ENCODE measurements around the gene RPS6KA2.

Gene RPS6KA2

DNA sequence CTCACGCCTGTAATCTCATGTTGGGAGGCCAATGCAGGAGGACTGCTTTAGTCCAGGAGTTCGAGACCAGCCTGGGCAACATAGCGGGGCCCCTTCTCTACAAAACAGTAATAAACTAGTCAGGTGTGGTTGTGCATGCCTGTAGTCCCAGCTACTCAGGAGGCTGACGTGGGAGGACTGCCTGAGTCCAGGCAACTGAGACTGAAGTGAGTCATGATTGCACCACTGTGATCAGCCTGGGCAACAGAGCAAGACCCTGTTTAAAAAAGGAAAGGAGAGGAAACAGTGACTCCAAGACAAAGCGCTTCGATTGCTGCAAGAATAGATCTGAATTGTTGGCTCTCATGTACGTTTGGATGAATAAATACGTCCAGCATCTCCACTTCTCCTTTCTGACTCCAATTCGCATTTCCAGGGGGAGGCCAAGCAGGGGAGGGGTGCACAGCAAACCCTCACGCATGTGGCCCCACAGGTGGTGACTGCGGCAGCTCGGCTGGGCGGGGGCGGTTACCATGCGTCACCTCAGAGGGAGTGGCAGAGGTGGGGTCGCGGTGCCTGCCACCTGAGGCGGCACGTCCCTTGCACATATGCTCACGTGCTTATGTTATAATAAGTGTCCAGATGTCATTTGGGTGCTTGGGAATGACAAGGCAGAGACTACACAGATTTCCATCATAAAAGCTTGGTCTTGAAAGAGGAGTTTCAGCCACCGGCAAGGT, 149.2 kb downstream of the RPS6KA2 start:
- no peak for DNase-seq

DNA sequence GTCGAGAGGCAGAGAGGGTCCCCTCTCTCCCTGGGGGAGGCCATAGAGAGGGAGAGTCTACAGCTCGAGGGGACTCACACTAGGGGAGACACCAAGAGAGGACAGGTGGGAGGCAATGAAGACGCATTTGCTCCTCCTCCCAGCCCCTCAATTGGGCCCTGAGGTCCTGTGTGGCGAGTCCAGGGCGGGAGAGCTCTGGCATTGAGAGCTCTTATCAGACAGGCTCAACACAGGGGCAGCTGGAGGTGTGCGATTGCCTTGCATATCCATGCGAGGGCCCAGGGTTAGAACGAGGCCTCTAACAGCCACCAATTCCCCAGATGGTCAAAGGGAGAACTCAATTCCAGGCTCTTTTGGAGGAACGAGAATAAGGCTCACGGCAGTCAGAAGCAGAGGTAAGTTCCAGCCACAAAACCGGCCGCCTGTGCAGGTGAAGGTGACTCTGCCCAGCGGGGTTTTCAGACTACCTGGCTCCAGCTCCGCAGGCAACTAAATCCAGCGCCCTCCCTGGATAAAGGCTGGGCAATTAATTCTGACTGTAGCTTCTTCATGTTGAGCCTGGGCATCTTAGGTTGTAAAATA, 150.3 kb downstream of the RPS6KA2 start:
- no peak for DNase-seq

DNA sequence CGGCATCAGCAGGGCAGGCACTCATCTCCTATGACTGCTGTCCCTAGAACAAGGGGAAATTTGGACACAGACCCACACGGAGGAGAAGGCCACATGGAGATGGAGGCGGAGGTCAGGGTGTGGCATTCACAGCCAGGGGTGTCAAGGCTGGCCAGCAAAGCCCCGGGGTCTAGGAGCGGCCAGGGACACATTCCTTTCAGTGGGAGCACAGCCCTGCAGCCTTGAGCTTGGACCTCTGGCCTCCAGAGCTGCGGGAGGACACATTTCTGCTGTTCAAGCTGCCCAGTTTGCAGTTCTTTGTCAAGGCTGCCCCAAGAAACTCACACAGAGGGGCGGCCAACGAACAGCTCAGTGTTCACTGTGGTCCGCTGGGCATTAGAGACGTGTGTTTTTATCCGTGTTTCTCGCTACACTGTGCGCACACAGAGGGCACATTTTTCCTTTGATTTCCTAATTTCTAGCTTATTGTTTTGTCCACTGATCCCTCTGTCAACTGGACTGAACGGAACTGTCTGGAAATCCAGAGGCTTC, 150.9 kb downstream of the RPS6KA2 start:
- DNase-seq: no peak

DNA sequence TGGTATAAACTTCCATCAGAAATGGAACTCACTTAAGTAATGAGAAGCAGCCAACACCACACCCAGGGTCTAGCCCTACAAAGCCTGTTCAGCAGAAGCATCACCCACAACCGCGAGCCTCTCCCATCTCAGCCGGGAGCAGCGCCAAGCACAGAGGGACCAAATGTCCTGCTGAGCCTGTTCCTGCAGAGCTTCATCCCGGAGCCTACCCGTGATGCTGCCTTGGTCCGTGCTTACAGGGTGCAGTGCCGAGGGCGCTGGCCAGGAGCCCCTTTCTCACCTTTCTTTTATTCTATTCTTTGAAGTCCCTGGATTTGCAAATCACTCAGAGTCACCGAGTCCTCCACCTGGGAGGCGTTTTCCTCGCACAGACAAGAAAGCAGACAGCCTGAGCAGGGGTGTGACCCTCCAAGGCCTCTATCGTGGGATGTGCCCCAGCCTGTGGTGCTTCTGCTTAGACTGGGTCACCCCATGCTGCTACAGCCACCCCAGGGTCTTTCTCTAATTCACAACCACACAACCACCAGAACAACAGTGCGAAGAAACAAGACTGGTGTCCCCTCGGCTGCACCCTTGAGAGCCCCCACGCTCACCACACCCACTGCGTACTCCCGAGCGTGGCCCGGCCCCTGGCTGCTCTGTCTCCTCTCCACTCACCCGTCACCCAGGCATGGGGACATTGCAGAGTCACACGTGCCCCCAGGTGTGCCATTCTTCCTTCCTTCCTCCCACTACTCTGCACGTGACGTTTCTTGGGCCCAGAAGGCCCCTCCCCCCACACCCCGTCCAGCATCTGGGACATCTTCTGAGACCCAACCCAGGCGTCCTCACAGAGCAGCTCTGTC, 152.1 kb downstream of the RPS6KA2 start:
- DNase-seq: no peak

DNA sequence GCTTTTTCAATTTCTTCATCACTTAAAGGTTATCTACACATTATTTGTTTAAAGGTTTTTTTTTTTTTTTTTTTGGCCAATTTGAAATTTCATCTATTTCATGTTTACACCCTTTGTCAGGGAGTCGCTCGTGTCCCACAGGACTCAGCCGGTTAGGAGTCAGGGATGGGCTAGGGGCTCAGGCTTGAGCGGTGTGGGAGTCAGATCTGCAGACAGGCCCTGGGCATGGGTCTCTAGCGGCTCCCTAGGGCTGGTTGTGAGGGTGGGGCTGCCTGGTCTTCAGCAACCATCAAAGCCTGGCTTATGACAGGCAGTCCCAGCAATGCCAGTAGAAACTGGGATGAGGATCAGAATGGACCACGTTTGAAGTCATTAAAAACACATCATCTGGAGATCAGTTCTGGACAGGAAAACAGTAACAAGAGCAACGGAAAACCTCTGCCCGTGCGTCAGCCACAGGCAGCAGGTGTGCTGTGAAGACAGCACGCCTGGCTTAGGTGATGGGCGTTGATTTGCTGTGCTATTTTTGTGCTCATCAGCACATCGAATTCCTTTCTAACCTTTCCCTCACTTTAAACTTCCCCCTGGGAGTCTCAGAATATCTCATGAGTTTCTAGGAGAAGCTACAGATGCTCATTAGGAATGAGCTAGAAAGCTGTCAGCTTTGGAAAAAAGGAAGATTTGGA, 153.0 kb downstream of the RPS6KA2 start:
- DNase-seq: no peak

DNA sequence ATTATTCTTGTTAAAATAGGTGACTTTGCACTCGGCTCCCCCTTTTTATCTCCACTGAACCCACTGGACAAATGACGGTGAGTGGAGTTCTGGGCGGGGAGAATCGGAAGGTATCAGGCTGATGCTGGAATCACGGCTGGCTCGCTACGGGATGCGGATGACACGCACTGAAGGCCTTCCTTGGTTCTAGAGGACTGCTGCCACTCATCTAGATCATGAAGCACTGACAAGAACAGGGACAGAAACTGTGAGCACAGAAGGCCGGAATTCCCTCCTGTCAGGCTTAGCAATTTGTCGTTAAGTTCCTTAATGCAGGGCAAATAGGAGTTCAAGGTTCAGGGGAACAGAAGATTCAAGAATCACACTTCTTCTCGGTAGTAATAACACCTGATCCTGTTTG, 154.4 kb downstream of the RPS6KA2 start:
- DNase-seq: no peak

DNA sequence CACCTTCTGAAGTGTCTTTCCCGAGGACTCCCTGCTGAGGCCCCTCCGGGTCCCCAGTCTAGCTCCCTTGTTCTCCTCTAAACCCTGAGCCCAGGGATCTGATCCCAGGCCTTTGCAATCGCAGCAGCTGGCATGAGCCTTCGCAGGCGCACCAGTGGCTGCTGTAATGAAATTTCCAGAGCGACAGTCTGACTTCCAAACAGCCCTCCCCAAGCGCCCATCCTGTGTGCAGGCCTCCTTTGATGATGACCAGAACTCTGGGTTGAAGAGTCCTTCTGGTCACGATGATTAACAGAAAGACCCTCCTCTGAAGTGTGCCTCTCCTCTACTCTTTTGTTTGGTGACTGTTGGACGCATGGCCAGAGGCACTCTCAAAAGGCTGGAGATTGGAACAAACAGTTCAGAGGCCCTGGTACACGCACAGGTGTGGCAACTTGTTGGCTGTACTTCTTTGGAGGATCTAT, 155.2 kb downstream of the RPS6KA2 start:
- DNase-seq: no peak

DNA sequence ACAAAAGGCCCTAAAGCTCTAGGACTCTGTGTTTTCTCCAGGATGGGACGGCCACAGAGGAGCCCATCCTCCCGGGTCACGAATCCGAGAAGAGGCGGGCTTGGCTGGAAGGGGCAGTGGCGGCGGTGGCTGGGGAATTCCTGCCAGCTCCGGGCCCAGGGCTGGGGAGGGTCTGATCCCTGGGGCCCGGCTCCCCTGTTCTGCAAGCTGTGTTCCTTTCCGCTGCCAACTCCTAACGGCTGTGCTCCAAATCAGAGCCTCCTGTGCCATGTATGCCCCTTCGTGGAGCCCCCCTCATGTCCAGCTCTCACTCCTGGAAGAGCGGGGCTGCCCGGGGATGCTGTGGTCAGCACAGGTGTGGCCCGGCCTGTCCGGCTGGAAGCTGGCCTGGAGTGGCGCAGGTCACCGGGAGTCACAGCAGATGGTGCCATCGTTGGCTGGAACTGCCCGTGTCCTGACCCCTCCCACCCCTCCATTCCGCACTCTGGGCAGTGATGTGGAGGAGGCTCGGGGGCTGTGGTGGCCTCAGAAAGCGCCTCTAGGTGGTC, 156.1 kb downstream of the RPS6KA2 start:
- DNase-seq: no peak

DNA sequence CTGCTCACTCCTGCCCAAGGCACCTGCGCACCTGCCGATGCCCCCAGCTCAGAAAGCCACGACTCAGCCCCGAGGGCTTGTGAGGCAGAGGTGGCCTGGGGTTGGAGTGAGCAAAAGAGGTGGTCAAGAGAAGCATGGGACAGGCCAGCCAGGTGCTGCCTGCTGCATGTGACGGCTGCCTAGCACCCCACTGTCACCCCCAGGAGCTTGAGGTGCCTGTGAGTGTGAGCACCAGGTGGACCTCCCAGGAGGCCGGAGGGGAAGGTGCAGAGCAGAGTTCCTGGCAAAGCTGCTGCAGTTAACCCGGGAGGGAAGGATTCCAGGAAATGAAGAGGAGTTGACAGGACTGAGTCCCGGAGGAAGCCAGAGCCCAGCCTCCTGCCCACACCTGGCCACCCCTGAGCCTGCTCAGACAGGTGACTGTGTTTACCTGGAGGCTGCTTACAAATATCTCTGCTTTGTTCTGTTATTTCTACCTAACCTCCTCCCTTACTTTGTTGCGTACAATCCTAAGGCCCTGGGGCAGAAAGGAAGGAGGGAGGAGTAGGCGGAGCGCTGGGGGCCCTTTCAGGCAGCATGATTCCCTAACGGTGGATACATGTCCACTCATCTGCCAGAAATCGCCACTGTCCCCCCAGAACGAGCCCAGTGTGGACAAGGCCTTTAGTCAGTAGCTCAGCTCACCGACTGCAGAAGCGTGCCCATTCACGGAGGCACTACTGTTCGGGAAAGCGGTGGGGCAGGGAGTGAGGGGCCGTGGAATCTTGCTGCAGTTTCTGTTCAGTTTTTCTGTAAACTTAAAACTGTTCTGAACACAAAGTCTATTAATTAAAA, 156.8 kb downstream of the RPS6KA2 start:
- DNase-seq: no peak

DNA sequence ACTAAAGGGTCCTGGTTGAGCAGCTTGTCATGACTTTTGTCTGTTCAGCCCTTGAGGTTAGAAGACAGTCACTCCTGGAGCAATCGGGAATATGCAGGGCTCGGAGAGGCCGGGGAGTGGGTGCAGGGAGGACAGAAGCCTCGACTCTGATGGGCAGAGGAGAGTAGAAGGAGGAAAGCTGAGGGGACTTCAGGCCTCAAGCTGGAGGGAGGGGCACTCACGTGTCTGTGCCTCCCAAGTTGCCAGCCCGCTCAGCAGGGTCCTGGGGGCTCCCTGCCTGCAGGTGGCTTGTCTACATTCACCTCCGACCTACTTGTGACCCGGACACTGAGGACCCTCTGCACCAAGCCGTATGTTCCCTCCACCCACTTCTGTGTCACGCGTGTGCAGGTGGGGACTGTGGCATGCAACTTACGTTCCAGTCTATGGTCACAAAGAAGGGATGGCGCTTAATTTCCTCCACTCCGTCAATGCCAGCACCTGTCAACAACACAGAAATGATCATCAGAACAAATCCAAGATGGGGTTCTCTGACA, 157.6 kb downstream of the RPS6KA2 start:
- DNase-seq: no peak

DNA sequence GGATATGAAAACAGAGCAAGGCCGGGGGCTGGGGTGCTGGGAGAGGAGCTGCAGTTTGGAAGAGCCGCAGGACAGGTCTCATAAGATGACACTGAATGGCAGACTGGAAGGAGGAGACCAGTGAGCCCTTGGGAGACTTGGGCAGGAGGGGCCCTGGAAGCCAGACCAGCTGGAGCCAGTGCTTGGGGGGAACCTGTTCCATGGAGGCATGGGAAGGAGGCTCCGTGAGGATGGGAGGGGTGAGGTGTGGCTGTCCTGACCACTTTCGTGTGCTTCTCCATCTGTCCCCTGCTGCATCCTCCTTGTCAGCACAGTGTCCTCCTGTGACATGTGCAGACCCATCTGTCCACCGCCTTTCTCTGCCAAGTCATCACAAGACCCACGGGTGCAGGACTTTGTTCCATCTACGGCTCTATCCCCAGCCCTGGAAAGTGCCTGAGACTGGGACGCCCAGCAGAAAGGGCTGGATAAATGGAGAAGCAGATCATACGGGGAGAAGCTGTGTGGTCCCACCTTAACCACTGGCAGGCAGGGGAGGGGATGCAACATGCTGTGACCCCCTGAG, 159.5 kb downstream of the RPS6KA2 start:
- no peak for DNase-seq

DNA sequence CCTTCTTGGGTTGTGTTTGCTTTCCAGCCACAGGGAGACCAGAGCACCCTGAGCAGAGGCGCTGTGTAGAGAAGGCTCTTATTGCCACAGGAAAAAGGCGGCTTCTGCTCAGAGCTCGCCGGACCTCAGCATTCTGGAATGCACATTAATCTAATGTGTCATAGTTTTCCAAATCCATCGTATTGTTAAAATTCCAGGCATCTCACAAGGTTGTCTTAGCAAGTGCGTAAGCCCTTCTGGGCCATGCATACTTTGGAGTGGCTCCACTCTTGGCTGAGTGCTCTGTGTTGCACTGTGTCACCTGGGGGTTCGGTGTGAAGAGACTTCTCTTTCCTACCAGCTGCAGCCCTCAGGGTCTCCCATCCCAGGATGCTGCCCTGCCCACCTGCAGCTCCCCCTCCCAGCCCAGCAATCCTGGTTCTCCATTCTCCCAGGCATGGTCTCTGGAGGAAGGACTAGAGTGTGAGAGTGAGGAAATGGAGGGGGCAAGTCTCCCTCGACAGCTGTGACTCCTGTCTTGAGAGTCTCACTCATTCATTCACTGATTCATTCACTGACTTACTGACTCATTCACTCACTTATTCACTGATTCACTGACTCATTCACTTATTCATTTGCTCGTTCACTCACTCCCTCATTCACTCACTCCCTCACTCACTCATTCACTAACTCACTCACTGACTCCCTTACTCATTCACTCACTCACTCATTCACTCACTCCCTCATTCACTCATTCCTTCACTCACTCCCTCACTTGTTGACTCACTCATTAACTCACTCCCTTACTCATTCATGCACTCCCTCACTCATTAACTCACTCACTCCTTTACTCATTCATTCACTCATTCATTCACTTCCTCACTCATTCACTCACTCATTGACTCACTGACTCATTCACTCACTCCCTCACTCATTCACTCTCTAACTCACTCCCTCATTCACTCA, 160.6 kb downstream of the RPS6KA2 start:
- DNase-seq: no peak

DNA sequence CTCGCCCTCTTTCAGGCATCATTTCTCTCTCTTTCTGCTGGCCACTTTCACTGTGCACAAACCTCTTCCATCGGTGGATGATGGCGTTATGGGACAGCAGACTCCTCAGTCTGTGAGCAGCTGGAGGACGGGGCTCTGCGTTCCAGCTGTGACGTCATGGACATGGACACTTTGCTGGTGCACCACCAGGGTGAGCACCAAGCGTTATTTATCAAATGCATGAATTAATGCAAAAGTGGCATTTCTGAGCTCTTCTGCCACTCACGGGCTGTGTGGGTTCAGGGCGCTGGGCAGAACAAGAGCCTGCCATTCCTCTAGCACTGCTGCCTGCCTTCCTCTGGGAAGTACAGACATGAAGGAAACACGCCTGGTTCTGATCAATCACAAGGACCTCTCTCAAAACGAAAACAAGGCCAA, 161.4 kb downstream of the RPS6KA2 start:
- no peak for DNase-seq

DNA sequence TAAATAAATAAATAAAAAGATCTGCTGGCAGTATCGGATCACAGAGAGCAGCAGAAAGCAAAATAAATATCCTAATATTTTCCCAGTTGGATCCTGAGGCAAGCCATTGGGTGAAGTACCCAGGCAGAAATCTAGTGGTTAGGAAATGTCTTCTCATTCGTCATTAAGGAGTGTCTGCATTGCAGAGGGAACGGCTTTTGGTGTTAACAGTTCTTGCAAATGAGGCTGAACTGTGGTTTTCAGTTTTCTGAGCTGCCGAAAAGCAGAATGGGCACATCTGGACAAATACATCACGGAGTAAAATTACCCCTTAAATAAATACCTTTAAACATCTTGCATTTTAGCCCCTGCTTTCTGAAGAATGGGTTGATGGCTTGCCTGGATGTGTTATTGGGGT, 162.1 kb downstream of the RPS6KA2 start:
- DNase-seq: no peak

DNA sequence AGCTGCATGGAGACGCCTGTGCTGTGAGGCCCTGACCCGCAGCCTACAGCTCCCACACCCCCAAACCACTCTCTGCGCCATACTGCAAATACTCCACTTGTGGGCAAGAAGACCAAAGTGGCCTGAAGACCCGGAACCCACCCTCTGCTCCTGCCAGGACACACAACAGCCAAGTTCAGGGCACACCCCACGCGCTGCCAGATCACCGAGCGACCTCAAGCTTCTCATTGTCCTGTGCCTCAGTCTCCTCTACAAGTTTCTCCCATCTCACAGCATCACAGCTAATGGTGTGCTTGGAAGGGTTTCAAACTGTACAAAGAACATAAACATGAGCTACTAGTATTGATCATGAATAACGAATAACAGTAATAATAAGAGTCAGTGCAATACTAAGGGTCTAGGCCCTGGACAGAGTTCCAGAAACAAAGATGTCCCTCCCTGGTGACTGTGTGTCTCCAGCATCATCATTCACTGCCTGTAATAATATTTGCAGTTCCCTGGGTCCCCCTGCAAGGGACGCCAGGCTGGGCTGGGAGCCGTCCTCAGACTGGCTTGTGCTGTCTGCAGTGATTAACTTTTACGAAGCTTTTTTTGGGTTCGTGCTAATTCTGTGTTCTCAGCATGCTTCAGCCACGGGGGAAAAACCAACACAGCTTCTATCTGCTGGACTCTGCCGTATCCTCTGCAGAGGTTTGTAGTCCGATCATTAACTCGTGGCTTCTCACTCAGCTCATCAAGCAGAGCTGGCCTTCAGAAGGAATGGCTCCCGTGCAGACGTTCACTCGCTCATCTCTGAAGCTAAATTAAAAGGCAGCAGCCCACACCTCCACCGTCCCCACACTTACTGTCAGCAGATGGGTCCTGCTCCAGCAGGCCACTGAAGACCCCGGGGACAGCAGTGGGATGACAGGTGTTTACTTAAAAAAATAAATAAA, 162.7 kb downstream of the RPS6KA2 start:
- DNase-seq: no peak

DNA sequence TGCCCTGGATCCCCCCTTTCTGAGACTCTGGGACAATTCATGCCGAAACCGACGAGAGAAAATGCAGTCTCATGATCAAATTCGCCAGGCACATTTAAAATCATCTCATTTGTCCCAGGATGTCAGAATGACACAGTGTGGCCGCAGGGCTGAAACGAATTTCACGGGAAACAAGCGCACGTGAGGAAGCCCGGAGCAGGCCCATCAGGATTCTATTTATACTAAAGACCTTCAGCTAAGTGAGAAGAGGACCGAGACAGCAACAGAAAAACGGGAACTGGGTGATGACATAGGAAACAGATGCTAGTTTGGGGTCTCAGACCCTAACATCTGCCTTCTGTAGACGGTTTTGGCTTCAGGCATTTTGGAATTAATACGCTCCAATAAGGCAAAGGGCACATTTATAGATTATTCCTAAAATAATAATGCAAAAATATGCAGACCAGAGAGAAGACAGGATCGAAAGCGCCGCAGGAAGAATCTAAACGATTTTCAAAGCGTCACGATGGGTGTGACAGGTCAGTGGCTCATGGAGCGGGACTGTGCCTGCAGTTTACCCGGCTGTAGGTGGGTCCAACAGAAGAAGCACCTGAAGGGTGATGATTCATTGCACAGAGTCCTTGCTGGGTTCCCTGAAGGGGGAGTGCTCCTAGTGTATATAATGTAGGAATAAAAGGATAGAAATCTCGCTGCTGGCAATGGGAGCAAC, 163.5 kb downstream of the RPS6KA2 start:
- DNase-seq: no peak

DNA sequence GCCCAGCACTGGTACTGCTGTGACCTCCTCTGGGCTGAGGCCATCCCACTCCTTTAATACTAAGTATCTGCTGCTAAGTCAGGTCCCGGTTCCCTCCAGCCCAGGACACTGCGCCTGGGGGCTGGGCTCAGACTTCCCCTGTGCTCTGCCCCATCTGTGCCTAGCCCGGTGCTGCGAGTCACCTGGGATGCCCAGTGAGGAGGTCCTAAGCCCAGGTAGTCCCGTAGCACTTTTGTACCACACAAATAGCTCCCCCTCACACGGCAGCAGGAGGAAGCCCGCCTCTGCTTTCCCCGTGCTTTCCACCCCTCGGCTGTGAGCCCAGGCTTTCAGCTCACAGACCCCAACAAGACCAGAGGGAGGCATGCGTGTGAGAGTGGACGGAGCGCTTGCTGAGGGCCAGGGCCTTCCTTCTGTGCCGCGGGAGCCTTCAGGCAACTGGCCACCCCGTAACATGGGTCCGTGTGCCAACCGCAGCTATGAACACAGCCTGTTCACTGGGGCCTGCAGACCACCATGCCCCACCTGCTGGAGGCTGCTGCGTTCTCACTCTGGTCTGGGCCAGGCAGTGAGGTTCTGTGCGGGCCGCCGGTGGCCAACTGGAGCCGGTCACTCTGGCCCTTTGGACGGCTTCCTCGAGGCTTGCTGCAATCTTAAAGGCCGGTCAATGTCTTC, 164.5 kb downstream of the RPS6KA2 start:
- no peak for DNase-seq

Data from DMS53 (cell line).